NCI-H524 (cell line): ENCODE measurements around the gene PRDM5.

Source experiments
- DNase-seq, 2 experiments: peaks; one replicate each; lab custom pipeline; 2025; lab: John Stamatoyannopoulos, UW

The PRDM5 gene

DNA sequence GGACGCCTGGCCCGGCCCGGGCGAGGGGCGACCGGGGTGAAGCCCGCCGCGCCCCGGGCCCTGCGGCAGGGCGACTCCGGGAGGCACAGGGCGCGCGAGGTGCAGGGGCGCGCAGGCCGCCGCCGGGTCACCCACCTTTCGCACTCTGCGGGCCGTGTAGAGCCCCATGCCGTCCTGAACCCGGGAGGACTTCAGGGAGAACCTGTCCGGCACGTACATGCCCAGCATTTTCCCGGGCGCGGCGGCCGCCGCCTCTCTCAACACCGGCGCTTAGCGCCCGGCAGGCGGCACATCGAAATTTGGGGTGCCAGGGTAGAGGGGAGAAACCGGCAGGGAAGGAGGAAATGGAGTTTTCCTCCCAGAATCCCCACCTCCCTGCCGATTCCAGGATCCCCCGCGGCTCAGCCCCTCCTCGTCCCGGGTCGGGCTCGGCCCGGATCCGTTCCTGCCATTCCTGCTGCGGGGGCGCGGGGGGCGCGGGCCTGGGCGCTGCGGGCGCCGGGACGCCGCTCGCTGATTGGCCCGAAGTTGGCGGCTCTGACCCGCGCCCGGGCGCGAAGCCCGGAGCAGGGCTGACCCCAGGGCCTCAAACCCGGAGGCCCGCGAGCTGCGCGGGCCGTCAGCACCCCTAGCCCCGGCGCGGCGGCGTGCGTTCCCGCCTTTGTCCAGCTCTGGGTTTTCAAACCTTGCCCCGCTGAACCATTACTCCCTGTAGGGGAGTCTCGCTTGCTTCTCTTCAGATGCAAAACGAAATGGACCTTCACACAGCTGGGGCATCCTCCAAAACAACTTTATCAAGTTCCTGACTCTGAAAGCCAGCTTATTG, at the start of gene PRDM5:
PRDM5 (minus strand) TSS at position 346 of the 826 bp plus-strand sequence; CDS start at position 228, 118 bp downstream.
- DNase-seq = peak; percentile 5 to 26

DNA sequence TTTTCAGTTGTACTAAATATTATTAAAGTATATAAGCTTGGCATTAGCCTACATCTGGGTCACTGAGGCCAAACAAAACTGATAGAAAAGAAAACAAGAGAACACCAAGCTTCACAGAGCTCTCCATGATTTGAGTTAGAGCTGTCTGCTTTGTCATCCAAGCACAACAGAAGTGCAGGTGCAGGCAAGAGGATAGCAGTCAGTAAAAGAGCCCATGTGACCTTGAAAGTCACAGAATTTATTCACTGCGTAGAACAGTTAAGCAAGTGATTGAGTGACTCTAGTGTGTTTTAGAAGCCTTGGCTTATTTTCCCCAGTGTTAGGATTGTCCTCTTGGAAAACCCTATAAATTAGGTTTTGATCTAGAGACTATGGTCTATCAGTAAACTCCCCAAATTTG, 49.4 kb upstream of the PRDM5 start:
- DNase-seq = no peak

DNA sequence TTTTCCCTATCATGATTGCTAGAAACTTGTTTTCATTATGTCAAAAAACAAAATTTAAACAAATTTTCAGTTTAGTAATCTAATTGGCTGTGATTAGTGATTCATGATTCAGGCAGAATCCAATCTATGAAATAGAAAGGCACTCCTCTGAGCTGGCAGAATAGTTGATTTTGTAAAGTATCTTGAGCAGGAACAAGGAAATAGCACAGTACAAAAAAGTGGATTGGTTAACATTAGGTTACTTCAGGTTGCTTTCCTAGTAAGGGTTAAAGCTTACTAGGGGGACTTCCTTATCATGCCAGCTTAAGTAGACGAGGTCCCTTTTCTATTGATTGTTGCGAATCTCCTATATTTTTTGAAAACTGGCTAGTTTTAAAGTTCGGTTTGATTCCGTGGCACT, 43.4 kb upstream of the PRDM5 start:
- DNase-seq = no peak

DNA sequence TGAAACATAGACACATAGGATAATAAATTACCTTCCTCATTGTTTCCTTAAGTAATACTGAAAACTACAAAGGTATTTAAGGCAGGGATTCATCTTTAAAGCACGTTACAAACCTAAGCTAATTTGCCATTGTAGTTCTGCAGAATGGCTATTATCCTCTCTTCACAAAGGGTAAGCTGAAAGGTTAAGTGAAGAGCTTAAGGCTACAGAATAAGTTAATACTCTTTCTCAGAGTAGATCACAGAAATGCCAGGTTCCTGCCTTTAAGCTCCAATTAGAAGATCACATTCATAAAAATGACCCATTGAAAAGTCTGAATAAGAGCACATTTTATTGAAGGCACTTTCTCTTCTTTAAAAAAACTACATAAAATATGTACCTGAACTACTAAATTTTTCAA, 42.1 kb upstream of the PRDM5 start:
- DNase-seq = no peak

DNA sequence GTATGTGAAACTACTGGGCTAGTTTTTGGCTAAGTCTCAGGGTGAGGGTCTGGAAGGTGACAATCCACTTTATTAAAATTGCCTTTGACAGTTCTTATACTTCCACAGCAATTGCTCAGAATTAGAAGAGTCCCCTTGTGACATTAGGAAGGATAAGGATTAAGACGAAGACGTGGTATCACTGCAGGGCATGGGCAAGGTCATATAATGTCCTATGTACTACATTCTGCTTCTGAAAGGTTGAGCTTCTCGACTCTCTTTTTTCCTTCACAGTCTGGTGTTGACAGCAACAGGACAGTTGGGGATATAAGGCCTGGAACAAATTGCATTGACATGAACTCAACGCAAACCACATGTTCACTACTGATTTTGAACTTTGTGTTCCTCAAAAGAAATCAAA, 40.9 kb upstream of the PRDM5 start:
- no peak for DNase-seq

DNA sequence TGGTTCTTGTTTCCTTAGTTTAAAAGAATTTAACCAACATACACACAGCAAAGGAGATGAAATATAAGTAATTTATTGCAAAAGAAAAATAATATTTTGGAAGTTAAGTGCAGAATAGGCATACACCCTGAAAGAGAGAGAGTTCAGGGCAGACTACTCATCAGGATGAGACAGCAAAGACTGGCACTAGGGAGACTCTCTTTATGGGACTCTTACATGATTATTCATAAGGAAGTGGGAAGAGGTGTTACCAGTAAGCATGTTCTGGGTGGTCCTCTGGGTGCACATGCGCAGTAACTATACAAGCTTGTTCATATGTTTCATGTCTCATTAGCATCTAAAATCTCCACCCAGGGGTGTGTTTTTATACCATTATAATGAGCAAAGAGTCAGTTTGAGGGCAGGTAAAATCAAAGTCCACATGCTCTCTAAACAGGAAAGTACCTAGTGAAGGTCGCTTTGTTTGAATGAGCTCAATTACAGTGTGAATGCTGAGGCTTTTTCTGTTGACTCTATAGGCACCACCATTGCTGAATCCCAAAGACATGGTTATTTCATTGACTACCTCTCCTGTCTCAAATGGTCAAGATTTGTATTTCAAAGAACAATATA, 38.2 kb upstream of the PRDM5 start:
- DNase-seq = no peak

DNA sequence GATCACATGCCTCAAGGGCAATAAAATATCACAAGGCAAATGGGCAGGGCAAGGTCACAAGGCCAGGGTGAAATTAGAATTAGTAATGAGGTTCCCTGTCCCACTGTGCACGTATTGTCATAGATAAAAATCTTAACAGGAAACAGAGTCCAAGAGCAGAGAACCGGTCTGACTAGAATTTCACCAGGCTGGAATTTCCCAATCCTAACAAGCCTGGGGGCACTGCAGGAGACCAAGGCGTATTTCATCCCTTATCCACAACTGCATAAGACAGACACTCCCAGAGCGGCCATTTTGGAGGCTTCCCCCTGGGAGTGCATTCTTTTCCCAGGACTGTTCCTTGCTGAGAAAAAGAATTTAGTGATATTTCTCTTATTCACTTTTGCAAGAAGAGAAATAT, 25.9 kb upstream of the PRDM5 start:
- no peak for DNase-seq

DNA sequence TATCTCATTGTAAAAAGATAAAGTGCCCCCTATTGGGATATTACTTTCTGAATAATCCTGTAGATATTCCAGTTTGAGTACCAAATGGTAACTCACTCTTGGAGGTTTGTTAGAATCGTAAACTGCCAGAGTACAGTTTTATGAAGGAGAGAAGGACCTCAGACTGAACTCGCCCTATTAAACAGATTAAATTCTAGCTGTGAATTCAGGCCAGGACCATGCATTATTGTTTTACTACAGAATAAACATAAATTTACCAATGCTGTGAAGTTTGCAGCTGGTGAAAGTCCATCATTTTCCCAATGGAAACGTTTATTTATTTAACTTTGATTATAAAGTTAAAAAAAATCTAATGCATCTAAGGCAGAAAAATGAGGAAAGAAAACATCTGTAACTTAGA, 20.2 kb upstream of the PRDM5 start:
- no peak for DNase-seq

DNA sequence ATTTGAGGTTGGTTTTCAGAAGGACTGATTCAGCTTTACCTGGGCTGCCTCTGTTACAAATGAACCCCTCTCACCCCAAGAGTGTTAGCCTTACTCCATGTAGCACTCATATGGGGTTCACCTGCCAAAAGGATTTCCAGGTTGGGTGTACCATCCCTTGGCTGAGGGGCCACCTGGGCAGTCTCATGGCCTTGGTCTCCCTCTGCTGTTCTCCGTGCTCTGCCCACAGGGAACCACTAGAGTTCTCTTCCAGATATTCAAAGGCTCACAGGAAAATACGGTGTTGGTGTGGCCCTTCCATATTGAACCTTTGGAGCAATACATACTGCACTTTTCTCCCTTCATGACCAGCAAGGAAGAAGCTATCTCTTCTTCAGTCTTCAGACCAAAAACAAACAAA, 18.0 kb upstream of the PRDM5 start:
- DNase-seq = no peak

DNA sequence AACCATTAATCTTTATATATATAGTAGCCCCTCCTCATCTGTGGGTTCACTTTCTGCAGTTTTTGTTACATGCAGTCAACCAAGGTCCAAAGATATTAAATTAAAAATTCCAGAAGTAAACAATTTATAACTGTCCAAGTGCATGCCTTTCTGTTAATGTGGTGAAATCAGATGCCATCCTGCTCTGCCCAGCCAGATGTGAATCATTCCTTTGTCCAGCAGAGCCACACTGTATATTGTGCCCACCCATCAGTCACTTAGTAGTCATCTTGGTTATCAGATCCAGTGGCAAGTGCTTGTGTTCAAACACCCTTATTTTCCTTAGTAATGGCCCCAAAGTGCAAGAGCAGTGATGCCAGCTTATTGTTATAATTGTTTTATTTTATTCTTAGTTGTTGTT, 17.2 kb upstream of the PRDM5 start:
- no peak for DNase-seq

DNA sequence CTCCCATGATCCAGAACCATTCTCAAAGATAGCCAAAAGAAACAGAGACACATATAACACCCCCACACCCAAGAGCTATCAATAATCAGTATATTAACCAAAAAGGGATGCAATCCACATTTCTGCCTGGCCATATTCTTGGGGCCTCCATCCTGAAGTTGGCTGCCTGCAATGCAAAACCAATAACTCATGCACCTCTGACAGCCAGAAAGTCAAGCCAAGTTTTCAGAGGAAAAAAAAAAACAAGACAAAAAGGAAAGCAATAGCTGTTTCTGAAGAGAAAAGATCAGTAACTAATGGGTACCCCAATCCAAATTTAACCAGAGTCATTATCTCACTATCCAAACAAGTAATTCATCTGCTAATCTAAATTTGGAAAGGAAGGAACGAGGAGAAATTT, 7.3 kb upstream of the PRDM5 start:
- no peak for DNase-seq

DNA sequence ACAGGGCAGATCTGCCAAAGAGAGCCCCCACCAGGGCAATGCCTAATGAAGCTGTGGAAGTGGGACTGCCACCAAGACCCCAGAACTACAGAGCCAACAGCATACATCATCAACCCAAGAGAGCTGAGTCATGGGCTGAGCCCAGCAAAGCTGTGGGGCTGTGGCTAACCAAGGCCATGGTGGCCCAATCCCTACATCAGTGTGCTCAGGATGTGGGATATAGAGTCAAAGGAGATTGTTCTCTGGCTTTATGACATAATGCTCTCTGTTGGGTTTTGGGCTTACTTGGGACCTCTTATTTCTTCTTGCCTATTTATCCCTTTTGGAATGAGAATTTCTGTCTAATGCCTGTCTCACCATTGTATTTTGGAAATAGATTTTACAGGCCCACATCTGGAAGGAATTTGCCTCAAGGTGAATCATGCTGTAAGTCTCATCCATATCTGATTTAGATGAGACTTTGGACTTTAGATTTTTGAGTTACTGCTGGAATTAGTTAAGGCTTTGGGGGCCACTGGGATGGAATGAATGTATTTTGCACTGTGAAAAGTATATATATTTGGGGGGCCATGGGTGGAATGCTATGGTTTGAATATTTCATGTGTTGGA, 5.4 kb upstream of the PRDM5 start:
- DNase-seq = no peak

DNA sequence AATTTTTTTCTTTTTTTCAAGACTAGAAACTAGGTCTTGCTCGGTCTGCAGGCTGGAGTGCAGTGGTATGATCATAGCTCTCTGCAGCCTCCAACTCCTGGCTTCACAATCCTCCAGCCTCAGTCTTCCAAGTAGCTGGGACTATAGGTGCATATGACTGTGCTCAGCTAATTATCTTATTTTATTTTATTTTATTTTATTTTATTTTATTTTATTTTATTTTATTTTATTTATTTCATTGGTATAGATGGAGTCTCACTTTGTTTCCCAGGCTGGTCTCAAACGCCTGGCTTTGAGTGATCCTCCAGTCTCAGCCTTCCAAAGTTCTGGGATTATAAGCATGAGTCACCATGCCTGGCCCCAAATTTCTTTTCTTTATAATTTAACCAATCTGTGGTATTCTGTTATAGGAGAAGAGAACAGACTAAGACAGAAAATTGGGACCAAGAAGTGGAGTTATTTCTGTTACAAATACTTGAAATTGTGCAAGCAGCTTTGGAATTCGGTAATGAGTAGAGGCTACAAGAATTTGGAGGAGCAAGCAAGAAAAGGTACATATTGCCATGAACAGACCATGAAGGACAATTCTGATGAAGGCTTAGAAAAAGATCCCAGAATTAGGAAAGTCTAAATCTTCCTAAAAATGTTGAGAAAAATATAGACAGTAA, 4.0 kb upstream of the PRDM5 start:
- no peak for DNase-seq

DNA sequence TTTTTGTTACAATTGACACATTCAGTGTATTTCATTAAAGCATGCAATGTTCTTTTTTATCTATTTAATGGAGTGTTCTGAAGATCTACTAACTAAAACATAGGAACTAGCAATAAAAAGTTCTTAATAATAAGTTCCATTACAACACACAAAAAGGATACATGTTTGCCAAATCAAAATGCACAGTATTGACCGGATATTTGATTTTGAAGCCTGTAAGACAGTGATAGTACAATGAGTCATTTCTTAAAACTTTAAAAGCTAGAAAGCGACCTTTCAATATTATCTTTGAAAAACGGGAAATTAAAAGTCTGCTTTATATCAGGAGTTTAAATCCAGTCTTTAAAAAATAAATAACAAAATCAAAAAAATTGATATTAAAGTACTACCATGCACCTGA, 2.4 kb upstream of the PRDM5 start:
- no peak for DNase-seq

DNA sequence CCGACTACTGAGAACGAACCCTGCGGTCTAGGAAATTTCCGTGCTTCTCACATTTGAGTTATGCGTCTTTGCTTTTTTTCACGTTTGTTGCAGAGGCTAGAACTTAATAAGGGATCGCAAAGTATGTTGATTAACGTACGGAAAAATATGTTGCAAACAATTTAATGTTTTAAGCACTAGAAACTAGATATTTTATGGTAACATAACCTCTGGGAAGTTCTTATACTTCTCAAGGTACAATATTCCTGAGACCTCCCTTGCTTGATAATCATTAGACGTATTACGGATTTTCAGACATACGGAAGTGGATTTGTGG, 639 bp upstream of the PRDM5 start:
- DNase-seq = no peak

DNA sequence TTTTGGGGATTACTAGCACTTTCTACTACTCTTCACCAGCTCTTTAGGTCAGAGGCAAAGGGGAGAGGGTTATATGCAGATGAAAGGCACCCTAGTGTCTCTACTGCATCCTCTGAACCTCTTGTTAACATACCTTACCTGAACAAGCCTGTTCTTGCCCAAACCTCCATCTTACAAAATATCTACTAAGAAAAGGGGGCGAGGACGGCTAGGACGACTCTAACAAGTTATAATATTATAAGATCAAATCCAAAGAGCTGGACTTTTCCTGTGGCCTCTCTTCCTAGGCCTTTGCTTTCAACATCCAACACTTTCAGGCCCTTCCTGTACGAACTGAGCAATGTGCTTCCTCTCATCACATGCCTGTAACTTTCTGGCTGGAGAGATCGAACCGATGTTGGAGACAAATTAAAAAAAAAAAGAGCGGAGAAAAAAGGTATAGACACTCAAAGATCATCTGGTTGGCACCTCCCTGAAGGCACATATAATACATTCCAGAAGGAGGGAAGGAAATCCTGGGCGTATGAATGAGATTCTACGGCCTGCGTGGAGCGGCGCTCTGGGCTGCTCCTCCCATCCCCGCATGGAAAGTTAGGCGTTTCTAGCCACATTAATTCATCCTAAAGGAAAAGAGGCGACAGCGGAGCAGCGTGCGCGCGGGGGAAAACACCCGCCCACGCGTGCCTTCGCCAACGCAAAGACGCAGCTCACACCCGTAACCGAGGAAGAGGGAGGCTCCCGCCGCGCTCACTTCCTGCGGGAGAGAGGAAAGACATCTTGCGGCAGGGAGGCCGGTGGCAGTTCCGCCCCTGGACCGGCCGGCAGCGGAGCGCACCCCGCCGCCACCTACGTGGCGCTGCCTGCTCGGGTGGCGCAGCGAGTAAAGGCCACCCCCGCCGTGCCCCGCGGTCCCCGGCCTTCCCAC, 808 bp downstream of the PRDM5 start:
- DNase-seq = peak in 1 of 2 experiments; percentile 19

DNA sequence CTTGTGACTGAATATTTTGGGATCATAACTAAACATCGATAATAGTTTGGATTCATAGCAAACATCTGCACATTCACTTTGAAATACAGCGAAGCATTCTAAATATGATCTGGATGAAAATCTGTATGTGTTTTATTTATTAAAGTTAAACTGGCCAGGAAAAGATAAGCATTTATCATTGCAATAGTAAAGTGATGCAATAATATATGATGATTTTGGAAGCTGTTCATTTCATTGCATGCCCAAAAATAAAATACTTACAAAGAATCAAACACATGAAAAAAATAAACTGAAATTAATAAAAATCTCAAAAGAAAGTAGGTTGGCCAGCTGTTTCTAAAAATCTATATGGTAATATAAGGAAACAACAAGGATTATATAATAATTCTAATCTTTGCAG, 1.9 kb downstream of the PRDM5 start:
- no peak for DNase-seq

DNA sequence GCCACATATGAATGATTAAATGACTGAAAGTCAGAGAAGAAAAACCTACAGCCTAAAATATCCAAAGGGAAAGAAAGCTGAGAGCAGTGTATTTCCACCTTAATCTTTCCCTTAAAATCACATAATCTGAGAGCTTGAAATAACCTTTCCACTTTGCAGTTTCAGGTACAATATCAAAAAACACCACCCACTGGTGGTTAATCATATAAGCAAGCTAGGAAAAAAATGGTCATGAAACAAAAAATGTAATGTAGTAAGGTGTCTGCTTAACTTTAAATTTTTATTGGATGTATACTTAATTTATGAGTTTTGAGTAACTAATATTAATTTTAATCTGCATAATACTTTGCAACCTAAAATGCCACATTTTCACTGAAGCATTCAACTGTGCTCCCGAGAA, 3.2 kb downstream of the PRDM5 start:
- DNase-seq = no peak

DNA sequence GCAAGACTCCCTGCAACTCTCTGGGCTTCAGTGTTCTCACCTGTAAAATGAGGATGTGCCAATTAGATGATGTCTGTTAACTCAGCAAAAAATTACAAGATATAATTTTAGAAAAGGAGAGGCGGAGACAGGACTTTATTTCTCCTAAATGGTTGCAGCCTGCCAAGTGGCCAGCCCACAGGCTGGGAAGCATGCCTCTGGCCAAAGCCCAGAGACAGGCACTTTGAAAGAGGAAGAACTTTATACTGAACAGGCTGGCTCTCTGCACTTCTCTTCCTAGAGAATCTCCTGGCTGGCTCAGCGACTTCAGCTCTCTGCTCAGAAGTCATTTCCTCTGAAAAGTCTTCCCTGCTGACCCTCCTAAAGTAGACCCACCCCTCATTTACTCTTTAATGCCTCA, 3.7 kb downstream of the PRDM5 start:
- no peak for DNase-seq

DNA sequence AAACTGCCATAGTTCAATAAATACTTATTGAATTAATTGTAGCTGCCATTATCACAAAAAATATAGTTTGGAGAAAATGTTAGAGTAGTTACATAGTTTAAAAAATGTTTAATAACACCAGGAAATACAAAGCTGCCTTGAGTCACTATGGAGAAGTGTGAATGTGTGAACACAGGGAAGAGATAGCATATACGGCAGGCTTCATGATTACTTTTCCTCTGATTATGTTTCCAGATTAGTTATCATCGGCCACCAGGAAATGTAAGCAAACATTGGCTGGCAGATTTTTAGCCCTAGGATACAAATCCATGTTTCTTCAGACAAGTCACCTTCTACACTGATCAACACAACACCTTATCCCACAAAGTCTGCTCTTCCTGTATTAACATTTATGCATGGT, 4.4 kb downstream of the PRDM5 start:
- DNase-seq = no peak

DNA sequence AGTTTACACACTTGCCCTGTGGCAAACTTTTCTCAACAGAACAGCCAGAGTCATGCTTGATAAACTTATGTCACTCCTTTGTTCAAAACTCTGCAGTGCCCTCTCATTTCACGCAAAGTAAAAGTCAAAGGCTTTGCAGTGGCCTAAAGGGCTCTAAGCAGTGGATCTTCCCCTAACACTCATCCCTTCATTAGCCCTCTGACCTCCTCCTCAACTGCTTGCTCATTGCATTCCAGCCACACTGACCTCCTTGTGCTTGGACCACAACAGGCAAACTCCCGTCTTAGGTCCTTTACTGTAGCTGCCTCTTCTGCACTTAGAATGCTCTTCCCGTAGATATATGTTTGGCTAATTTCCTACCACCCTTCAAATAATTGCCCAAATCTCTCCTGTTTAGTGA, 5.6 kb downstream of the PRDM5 start:
- DNase-seq = no peak

DNA sequence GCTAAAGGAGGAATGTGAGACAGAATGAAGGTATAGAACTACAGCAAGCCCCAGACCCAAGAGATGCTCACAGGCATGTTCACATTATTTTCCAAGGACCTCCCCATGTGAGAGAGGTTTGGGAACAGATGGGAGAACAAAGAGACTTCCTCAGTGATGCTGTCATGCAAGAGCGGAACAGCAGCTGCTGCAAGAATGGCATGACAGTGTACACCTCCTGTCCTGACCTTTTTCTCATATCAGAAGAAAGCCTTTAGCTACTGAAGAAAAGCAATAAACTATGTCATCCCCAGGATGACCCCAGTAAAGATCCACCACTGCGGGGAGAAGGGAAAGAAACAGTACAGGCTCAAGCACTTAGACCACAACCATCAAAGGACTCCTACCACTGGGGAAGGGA, 7.2 kb downstream of the PRDM5 start:
- DNase-seq = peak in 1 of 2 experiments; percentile 32
